NCI-H524 treated with DMSO at 0.1 percent for 48 hours (cell line): ENCODE measurements around the gene POLDIP3.
"Not testable (repeated sequence)": the region's sequence is repeated elsewhere in the genome, so short reads cannot be mapped to it uniquely, and the experiment has no call there.

Experiments used
- DNase-seq: peaks from one replicate; lab custom pipeline; 2025; lab: John Stamatoyannopoulos, UW

The POLDIP3 gene

GRCh38 chr22:42586381-42586780, 28.3 kb downstream of the POLDIP3 start:
- no peak for DNase-seq

- no peak for DNase-seq
Observed at GRCh38 chr22:42585096-42585495, 29.6 kb downstream of the POLDIP3 start.

- no peak for DNase-seq
Observed at GRCh38 chr22:42584364-42584940, 30.2 kb downstream of the POLDIP3 start.

- no peak for DNase-seq
Observed at GRCh38 chr22:42582987-42583386, 31.7 kb downstream of the POLDIP3 start.

GRCh38 chr22:42581762-42582716, 32.6 kb downstream of the POLDIP3 start:
- no peak for DNase-seq

GRCh38 chr22:42581194-42581761, 33.4 kb downstream of the POLDIP3 start:
- DNase-seq, result not testable (repeated sequence)

- DNase-seq, result not testable (repeated sequence)
Observed at GRCh38 chr22:42580040-42580439, 34.6 kb downstream of the POLDIP3 start.

GRCh38 chr22:42577623-42578240, 37.0 kb downstream of the POLDIP3 start:
- DNase-seq, result no peak

- DNase-seq, result not testable (repeated sequence)
Observed at GRCh38 chr22:42577141-42577540, 37.5 kb downstream of the POLDIP3 start.

GRCh38 chr22:42575996-42576574, 38.6 kb downstream of the POLDIP3 start:
- DNase-seq, result not testable (repeated sequence)

- not testable (repeated sequence) for DNase-seq
Observed at GRCh38 chr22:42574468-42574867, 40.2 kb downstream of the POLDIP3 start.

GRCh38 chr22:42574046-42574445, 40.6 kb downstream of the POLDIP3 start:
- DNase-seq, result not testable (repeated sequence)

- DNase-seq, result not testable (repeated sequence)
Observed at GRCh38 chr22:42571068-42571467, 43.6 kb downstream of the POLDIP3 start.

- not testable (repeated sequence) for DNase-seq
Observed at GRCh38 chr22:42570580-42570979, 44.1 kb downstream of the POLDIP3 start.

GRCh38 chr22:42567950-42568349, 46.7 kb downstream of the POLDIP3 start:
- not testable (repeated sequence) for DNase-seq

- no peak for DNase-seq
Observed at GRCh38 chr22:42565956-42566355, 48.7 kb downstream of the POLDIP3 start.

- no peak for DNase-seq
Observed at GRCh38 chr22:42564699-42565098, 50.0 kb downstream of the POLDIP3 start.

- not testable (repeated sequence) for DNase-seq
Observed at GRCh38 chr22:42563943-42564342, 50.7 kb downstream of the POLDIP3 start.

GRCh38 chr22:42562684-42563083, 52.0 kb downstream of the POLDIP3 start:
- no peak for DNase-seq

- no peak for DNase-seq
Observed at GRCh38 chr22:42562279-42562678, 52.4 kb downstream of the POLDIP3 start.

GRCh38 chr22:42561856-42562255, 52.8 kb downstream of the POLDIP3 start:
- DNase-seq, result no peak

GRCh38 chr22:42560781-42561180, 53.9 kb downstream of the POLDIP3 start:
- no peak for DNase-seq
